SU-DHL-6 (cell line): ENCODE data around the gene UNC5B.

ENCODE experiments used
- EZH2phosphoT487 ChIP-seq: fragments of 200-600 bp; sonication (generic), shearing (Covaris generic); conservative IDR thresholded peaks from 2 replicates; pipeline ENCODE4 v1.6.1; 2018; ENCODE audit warnings: mild to moderate bottlenecking, antibody characterized with exemption, low read length, moderate library complexity, mixed read lengths
- TF ChIP-seq, protein P1 (sequence below): fragments of 200-600 bp; sonication (generic); IDR thresholded peaks from one replicate; pipeline ENCODE4 v1.5.1; 2017; ENCODE audit warnings: antibody characterized with exemption, mild to moderate bottlenecking, low read length, moderate library complexity; ENCODE audit not compliant: insufficient read depth, poor library complexity, severe bottlenecking

DNA sequence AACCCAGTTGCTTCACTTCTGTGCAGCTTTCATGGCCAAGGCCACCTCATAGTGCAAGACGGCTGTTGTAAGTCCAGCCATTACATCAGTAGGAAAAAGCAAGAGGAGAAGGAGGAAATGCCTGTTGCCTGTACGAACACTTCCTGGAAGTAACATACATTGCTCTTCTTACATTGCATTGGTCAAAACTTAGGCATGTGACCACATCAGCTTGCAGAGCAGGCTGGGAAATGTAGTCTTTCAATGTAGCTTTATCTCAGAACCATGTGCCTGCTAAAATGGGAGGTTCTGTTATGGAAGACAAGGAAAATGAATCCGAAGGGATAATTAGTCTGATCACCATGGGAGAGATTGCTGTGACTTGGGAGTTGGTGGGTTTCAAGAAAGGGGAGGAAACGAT, 111.0 kb downstream of the UNC5B start:
- TF ChIP-seq EZH2phosphoT487 = no peak
- TF ChIP-seq, protein P1, sequence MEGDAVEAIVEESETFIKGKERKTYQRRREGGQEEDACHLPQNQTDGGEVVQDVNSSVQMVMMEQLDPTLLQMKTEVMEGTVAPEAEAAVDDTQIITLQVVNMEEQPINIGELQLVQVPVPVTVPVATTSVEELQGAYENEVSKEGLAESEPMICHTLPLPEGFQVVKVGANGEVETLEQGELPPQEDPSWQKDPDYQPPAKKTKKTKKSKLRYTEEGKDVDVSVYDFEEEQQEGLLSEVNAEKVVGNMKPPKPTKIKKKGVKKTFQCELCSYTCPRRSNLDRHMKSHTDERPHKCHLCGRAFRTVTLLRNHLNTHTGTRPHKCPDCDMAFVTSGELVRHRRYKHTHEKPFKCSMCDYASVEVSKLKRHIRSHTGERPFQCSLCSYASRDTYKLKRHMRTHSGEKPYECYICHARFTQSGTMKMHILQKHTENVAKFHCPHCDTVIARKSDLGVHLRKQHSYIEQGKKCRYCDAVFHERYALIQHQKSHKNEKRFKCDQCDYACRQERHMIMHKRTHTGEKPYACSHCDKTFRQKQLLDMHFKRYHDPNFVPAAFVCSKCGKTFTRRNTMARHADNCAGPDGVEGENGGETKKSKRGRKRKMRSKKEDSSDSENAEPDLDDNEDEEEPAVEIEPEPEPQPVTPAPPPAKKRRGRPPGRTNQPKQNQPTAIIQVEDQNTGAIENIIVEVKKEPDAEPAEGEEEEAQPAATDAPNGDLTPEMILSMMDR = no peak
